GM19240 (cell line): Measurements from ENCODE around the gene RRAS.
"Not testable (repeated sequence)": the region's sequence is repeated elsewhere in the genome, so short reads cannot be mapped to it uniquely, and the experiment has no call there.

Experiments used
- DNase-seq: peaks from one replicate; pipeline ENCODE4 v3.0.0; 2011; ENCODE audit warnings: low spot score; ENCODE audit not compliant: insufficient read length

RRAS gene

DNA sequence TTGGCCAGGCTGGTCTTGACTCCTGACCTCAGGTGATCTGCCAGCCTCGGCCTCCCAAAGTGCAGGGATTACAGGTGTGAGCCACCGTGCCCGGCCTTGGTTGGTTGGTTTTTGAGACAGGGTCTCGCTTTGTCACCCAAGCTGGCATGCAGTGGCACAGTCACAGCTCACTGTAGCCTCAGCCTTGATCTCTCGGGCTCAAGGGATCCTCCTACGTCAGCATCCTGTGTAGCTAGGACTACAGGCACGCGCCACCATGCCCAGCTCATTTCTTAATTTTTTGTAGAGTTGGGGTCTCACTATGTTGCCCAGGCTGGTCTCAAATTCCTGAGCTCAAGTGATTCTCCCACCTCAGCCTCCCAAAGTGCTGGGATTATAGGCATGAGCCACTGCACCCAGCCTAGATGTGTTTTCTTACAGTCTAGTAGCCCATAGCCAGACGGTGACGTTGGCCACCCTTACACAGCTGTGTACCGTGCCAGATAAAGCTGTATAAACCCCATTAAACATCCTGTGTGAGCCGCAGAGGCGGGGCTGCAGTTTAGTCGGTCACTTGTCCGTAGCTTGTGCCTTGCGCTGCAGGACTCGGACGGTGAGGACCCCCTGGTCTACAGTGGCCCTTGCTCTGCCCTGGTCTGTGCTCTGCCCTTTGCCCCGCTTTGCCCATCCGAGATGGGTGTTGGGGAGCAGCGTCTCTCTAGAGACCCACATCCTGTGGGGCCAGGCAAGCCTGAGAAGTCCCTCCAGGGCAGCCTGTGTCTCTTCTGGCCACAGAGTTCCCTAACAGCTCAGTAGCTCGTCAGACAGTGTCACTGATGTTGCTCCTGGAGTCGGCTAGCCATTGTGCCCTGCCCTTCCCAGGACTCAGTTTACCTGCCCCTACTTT is 15.9 kb upstream of the RRAS start:
- DNase-seq, result no peak

DNA sequence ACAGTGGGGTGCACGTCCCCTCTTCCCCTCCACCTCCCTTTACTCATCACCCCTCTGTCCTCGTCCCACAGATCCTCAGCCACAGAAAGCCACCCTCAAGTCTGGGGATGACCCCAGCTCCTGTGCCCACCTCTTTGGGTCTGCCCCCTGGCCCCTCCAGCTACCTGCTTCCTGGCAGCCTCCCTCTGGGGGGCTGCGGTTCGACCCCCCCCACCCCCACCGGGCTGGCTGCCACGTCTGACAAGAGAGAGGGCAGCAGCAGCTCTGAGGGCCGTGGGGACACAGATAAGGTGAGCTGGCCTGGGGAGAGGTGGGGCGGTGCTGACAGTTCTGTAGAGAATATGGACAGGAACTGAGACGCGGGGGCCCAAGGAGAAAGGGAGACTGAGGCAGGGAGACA is 14.6 kb upstream of the RRAS start:
- no peak for DNase-seq

DNA sequence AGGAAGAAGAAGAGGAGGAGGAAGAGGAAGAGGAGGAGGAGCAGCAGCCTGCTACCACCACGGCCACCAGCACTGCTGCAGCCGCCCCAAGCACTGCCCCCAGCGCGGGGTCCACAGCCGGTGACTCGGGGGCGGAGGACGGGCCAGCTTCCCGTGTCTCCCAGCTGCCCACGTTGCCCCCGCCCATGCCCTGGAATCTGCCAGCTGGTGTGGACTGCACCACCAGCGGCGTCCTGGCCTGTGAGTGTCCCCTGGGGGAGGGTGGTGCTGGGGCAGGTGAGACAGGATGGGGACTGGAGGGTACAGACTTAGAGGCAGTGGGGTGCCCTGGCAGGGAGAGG is 13.5 kb upstream of the RRAS start:
- no peak for DNase-seq

DNA sequence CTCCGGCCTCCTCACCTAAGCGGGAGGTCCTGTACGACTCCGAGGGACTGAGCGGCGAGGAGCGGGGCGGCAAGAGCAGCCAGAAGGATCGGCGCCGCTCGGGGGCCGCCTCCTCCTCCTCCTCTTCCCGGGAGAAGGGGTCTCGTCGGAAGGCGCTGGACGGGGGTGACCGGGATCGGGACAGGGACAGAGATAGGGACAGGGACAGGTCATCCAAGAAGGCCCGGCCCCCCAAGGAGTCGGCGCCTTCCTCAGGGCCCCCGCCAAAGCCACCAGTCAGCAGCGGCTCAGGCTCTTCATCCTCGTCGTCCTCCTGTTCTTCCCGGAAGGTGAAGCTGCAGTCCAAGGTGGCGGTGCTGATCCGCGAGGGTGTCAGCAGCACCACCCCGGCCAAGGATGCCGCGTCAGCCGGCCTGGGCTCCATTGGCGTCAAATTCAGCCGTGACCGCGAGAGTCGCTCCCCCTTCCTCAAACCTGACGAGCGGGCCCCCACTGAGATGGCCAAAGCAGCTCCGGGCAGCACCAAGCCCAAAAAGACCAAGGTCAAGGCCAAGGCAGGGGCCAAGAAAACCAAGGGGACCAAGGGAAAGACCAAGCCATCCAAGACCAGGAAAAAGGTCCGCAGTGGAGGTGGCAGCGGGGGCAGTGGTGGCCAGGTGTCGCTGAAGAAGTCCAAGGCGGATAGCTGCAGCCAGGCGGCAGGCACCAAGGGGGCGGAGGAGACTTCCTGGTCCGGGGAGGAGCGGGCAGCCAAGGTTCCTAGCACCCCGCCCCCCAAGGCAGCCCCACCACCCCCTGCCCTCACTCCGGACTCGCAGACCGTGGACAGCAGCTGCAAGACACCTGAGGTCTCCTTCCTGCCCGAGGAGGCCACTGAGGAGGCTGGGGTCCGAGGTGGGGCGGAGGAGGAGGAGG is 12.9 kb upstream of the RRAS start:
- no peak for DNase-seq

DNA sequence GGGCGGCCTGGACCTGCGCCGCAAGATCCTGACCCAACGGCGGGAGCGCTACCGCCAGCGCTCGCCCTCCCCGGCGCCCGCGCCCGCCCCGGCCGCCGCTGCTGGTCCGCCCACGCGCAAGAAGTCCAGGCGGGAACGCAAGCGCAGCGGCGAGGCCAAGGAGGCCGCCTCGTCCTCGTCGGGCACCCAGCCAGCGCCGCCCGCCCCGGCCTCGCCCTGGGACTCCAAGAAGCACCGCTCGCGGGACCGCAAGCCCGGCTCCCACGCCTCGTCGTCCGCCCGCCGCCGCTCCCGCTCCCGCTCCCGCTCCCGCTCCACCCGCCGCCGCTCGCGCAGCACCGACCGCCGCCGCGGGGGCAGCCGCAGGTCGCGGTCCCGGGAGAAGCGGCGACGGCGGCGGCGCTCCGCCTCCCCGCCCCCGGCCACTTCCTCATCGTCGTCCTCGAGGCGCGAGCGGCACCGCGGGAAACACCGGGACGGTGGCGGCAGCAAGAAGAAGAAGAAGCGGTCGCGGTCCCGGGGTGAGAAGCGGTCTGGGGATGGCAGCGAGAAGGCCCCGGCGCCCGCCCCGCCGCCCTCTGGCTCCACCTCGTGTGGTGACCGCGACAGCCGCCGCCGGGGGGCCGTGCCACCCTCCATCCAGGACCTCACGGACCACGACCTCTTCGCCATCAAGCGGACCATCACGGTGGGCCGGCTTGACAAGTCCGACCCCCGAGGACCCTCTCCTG is 12.0 kb upstream of the RRAS start:
- no peak for DNase-seq

DNA sequence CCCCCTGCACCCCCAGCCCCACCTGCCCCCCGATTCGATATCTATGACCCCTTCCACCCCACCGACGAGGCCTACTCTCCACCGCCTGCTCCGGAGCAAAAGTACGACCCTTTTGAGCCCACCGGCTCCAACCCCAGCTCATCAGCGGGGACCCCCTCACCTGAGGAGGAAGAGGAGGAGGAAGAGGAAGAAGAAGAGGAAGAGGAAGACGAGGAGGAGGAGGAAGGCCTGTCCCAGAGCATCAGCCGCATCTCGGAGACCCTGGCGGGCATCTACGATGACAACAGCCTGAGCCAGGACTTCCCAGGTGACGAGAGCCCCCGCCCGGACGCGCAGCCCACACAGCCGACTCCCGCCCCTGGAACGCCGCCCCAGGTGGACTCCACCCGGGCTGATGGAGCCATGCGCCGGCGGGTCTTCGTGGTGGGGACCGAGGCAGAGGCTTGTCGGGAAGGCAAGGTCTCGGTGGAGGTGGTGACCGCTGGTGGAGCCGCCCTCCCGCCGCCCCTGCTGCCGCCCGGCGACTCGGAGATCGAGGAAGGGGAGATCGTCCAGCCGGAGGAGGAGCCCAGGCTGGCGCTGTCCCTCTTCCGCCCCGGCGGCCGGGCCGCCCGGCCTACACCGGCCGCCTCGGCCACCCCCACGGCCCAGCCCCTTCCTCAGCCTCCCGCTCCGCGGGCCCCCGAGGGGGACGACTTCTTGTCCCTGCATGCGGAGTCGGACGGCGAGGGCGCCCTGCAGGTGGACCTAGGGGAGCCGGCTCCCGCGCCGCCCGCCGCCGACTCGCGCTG is 11.3 kb upstream of the RRAS start:
- no peak for DNase-seq

DNA sequence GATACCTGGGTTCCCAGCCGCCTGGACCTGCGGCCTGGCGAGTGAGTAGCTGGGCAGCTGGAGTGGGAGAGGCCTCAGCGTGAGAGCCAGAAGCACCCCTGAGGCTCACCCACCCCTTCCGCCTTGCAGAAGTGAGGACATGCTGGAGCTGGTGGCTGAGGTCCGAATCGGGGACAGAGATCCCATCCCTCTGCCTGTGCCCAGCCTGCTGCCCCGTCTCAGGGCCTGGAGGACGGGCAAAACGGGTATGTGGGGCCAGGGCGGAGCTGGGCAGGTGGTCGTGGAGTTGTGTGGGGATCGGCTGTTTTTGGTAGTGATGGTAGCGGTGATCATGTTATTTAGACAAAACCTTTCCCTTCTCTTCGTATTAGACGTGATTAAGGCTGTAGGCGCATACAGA is 6.6 kb upstream of the RRAS start:
- no peak for DNase-seq

DNA sequence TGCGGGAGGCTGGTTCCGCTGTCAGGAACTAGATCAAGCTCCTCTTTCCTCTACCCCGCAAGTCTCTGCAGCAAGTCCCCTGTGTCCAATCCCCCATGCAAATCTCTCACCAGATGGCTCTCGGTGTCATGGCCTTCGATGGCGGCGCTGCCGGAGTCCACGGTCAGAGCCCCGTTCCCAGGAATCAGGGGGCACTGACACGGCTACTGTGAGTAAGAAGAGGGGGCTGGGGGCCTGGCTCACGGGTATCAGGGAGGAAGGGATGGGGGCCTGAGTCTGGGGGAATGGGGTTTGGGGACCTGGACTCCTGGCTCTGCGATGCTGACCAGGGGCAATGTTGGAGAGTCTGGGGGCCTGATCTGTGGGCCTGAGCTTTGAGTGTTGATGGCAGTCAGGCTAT is 6.1 kb upstream of the RRAS start:
- DNase-seq, result no peak

DNA sequence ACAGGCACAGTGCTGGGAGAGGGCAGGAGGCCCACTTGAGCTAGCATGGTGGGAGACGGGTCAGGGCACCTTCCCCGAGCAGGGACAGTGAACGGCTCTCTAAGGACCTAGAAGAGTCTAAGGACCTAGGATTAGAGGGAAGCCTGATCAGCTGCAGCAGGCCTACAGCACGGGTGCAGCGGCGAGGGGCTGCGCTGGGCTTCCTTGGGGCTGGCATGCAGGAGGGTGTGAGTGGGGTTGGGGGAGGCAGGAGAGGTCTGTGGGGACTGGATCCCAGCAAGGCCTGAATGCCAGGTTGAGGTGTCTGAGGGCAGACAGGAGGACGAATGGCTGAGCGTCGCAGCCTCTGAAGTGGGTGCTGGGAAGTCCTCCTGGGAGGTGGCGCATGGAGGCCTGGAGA is 5.6 kb upstream of the RRAS start:
- no peak for DNase-seq

DNA sequence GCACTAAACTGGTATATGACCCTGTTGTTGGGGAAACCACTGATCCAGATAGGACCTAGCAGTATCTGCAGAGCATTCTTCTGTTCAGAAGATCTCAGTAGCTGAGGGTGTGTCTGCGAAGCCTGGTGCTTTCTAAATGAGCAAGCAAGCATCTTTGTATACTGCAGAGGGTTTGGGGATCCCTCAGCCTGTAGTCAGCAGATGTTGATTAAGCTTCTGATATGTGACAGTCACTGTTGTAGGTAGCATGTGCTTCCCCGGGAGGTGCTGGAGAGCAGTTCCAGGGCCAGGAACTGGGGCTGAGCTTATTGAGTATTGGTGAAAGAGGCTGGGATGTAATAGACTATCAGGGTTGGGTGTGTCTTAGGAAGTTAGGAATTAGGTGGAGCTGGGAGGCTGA is 3.5 kb upstream of the RRAS start:
- DNase-seq, result no peak

DNA sequence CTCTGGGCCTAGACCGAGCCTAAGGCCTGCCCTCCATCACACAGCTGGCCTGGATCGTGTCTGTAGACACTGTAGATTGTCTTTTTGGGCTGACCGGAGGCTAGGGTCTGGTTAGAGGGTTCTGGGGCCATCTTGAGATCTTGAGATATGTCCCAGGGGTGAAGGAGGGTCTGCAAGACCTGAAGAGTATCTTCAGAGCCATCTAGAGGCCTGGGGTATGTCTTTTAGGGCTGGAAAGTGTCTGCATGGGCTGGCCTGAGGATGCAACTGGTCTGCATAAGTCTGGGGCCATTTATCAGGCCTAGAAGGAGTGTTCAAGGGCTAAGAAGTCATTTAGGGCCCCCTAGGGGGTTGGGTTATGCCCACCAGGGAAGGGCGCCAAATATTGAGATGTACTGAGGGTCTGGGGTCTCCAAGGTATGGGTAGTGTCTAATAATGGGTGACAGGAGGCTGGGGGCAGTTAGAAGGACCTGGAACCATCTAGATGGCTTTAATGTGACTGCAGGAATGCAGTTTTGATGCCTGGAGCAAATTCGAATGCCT is 2.6 kb upstream of the RRAS start:
- DNase-seq, result no peak

DNA sequence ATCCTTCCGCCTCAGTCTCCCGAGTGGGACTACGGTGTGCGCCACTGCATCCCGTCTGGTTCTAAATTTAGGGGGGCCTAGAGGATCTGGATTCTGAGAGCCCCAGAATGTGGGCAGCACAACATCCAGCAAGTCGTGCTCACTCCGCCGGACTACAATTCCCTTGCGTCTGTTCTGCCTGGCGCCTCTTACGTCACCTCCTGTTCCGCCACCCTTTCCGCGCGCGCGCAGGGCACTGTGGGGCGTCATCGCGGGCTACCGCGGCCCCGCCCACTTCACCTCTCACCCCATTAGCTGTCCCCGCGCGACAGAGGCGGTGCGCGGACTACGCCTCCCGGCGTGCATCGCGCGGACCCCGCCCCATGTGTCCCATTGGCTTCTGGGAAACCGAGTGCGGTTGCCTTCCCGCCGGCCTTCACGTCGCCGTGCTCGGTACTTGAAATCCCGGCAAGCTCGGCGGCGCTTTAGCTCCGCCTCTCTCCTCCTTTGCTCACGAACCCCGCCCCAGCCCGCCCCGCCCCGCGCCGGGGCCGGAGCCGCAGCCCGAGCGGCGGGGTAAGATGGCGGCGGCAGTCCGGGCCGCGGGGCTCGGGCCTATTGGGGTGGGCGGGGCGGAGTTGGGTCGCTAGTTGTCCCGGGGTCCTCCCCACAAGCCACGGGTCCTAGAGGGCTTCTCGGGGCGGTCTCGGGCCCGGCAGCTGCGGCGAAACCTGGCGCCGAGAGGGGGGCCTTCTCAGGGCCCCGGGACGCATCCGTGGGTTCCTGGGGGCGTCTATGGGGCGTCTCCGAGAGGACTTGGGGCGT is 1.9 kb upstream of the RRAS start, which contains the start of gene SCAF1:
TSS of gene SCAF1 (plus strand) at position 522 of the 804 bp plus-strand sequence. CDS start 2,818 bp downstream, outside the sequence.
- peak; percentile 97 for DNase-seq

DNA sequence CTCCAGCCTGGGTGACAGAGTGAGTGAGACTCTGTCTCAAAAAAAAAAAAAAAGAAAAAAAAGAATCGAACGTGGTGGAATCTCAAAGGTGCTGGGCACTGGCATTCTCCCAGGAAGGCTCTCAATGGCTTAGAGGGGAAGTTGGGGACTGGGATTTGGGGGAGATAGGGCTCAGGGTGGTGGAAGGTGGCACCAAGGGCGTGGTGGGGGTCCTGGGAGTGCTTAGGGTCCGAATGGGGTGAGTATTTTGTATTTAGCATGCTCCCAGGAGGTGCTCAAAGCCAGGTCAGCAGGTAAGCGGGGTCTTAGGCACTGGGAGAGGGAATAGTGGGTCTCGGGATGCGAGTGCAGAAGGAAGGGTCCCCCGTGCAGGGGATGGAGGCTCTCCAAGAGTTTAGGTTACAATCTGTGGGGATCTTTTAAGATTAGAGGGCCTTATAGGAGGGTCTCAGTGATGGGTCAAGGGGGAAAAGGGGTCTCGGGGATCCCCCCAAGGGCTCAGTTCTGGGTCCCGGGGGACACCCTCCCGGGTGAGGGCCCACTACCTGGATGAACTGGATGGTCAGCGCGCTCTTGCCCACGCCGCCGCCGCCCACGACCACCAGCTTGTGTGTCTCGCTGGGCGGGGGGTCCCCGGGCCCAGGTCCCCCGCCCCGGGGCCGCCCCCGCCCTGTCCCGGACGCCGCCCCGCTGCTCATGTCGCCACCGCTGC is 386 bp downstream of the RRAS start:
- no peak for DNase-seq

DNA sequence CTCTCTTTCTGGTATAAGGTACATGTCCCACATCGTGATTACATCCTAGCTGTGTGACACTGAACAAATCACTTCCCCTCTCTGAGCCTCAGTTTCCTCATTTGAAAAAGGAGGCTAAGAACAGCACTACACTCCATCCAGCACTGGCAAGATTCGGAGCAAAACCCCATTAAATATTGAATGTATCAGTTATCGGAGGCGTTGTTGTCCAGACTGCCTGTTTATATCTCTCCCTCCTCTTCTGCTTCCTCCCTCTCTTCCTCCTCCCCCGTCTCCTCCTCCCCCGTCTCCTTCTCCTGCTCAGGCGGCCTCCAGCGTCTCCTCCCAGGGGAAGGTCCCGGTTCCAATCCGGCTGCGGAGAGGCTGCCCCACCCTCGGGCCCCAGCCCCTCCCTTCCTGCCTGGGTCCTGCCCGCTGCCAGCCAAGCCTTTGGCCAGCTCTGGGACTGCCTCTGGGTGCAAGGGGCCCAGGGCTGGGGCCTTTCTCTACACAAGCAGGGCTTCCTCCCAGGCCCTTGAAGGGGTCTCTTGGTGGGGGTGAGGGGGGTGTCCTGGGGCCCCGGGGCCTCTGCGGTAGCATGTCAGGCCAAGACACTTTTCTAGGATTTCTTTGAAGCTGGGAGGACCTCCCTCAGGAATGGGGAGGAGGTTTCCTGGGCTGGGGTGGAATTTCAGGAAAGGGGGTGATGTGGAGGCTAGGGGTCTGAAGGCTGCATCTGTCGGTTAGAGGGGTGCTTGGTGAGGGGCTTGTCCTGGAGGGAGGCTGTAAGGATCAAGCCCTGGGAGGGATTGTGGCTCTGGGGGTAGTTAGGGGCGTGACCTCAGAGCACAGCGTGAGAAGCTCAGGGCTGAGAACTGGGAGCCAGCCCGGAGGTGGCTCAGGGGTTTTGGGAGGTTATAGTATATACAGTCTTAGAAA is 1.9 kb downstream of the RRAS start:
- DNase-seq, result no peak

DNA sequence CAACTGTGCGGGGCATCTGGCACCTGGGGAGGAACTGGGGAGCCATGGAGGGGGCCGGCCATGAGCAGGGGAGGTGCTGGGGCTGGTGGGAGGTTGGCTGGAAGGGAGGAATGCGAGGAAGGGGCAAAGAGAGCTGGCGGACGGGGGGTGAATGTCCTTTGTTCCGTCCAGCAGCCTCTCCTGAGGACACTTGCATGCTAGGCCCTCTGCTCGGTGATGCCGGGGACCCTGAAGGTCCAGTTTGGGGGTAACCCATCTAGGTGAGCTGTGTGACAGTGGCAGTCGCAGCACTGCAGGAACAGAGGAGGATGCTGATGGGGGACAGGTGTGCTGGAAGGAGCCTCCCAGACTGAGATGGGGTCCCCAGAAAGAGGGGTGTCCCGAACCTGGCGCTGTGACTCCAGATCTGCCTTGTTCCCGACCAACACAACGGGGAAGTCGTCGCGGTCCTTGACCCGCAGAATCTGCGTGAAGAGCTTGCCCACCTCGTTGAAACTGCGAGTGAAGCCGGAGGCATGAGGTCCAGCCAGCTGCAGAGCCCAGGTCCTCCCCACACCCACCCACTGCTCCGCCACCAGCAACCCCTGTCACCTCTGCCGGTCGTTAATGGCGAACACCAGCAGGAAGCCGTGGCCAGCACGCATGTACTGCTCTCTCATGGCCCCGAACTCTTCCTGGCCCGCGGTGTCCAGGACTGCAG is 3.6 kb downstream of the RRAS start:
- DNase-seq, result no peak

DNA sequence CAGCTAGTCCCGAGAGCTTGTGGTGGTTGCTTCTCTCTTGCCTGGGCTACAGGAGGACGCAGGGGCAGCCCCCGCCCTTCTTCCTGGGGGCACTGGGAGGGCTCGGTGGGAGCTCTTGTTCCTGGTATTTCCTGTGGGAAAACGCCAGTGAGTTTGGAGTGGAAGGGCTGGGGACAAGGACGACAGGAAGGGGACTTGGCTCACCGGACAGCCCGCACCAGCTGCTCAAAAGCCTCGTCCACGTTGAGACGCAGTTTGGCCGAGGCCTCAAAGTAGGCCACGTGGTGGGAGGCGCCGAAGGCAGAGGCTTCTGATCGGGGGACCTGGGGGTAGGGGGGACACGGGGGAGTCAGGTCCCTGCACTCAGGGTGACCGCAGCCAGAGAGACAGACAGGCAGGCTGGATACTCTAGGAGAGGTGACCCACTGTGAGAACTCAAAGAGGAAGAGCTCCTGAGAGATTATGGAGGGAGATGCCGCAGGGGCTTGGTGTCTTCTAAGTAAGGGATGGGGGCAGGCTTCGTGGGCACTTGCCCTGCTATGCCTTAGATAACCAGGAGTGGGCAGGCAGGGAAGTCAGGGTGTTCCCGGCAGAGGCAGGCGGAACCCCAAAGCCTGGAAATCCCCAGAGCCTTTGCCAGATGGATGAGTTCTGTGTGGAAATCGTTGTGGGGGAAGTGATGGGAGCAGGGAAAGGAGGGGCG is 4.3 kb downstream of the RRAS start:
- no peak for DNase-seq

DNA sequence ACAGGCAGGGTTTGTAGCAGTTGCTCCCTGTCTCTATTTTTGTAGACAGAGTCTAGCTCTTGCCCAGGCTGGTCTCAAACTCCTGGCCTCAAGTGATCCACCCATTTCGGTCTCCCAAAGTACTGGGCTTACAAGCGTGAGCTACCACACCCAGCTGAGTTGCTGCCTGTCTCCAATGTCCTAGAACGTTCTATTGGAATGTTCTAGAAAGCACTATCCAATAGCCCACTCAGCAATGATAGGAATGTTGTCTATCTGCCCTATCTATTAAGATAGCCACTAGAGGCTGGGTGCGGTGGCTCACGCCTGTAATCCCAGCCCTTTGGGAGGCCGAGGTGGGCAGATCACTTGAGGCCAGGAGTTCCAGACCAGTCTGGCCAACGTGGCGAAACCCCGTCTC is 6.7 kb downstream of the RRAS start:
- DNase-seq, result not testable (repeated sequence)
